H1 (cell line): ENCODE results near the gene GRAMD1B. TPM values are rescaled to one million over a fixed set of nuclear protein-coding genes. Genes with fewer than 3 reads are reported as not detected.

Source experiments
- GABPA ChIP-seq: IDR thresholded peaks from 2 replicates; pipeline ENCODE4 v1.6.1; 2011; ENCODE audit warnings: mild to moderate bottlenecking, low read length, moderate library complexity, borderline replicate concordance; ENCODE audit not compliant: insufficient read depth
- TEAD4 ChIP-seq: IDR thresholded peaks from 2 replicates; pipeline ENCODE4 v1.6.1; 2012; ENCODE audit warnings: low read depth, low read length, inconsistent platforms, mixed read lengths
- polyA plus RNA-seq, 7 experiments: library from polyadenylated mRNA; depleted of rRNA in 3 of 7; stranded (reverse) in 5 of 7; unstranded in 2 of 7; fragments of >200 nt in 5 of 7; fragments of 200-250 nt in 2 of 7; gene quantifications; 1 replicate in 5 of 7; 2 replicates in 1 of 7; 4 replicates in 1 of 7; pipeline versions ENCODE4 v1.2.1 to v1.2.3, GENCODE V29; 2011 to 2013; ENCODE audit warnings: missing spikeins in 2 of 7, mixed read lengths in 2 of 7
- total RNA-seq: library from RNA; stranded (reverse); fragmentation: NEBNext Ultra II Directional; extraction: Animal tissue kit (Norgen Biotek cat#: 25700); gene quantifications from 2 replicates; pipeline ENCODE4 v1.2.1, GENCODE V29; 2021

The GRAMD1B gene
- total and polyA plus RNA-seq, 2 of the 8 experiments (the other 6 are each of a cell fraction or from before 2014, with no cell fraction given), result 10.1 to 21.2 TPM

- TF ChIP-seq GABPA (no peak), TEAD4 (no peak)
Observed at GRCh38 chr11:123548774-123549173, 118.7 kb downstream of the GRAMD1B start (continued).
